C4-2B (cell line): Measurements from ENCODE around the gene ITGB4.

Experiments used
- ZFX ChIP-seq: fragments of 450-650 bp; IDR thresholded peaks from 2 replicates; pipeline ENCODE4 v1.6.1; 2017
- TF ChIP-seq, protein P1 (sequence below): fragments of 450-650 bp; conservative IDR thresholded peaks from 2 replicates; pipeline ENCODE4 v1.5.1; 2017; ENCODE audit warnings: mild to moderate bottlenecking

DNA sequence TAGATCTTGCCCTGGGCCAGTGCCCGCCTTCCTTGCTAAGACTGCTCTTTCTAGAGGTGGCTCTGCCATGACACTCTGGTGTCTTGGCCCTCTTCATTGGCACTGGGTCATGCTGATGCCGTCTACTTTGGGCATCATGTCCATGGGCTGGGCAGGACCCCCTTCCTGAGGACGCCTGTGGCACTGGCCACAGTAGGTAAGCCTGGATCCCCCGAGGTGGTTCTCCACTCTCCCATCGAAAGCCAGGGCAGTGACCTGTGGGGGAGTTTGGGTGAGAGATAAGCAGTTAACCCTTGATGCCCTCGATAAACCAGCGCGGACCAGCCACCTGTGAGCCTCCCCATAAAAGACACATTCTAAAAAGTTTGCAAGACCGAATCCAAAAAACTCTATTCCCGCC lies 20.0 kb upstream of the ITGB4 start:
- TF ChIP-seq, protein P1, sequence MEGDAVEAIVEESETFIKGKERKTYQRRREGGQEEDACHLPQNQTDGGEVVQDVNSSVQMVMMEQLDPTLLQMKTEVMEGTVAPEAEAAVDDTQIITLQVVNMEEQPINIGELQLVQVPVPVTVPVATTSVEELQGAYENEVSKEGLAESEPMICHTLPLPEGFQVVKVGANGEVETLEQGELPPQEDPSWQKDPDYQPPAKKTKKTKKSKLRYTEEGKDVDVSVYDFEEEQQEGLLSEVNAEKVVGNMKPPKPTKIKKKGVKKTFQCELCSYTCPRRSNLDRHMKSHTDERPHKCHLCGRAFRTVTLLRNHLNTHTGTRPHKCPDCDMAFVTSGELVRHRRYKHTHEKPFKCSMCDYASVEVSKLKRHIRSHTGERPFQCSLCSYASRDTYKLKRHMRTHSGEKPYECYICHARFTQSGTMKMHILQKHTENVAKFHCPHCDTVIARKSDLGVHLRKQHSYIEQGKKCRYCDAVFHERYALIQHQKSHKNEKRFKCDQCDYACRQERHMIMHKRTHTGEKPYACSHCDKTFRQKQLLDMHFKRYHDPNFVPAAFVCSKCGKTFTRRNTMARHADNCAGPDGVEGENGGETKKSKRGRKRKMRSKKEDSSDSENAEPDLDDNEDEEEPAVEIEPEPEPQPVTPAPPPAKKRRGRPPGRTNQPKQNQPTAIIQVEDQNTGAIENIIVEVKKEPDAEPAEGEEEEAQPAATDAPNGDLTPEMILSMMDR: no peak
- no peak for TF ChIP-seq ZFX
